H1 (cell line): ENCODE measurements around the gene SCYL3. TPM values are rescaled to one million over a fixed set of nuclear protein-coding genes. Genes with fewer than 3 reads are reported as not detected.

Experiments used
- CTCF ChIA-PET: fragments of 300-600 bp; sonication (Branson Sonifier 250); formaldehyde crosslinking; loops from one replicate; lab custom pipeline; 2021; ENCODE audit not compliant: partially characterized antibody; lab: Charles Lee
- POLR2A ChIA-PET: fragments of 300-600 bp; sonication (Branson Sonifier 250); formaldehyde crosslinking; loops from one replicate; lab custom pipeline; 2021; ENCODE audit warnings: inconsistent platforms; ENCODE audit not compliant: partially characterized antibody; lab: Charles Lee
- DNase-seq, 2 experiments: peaks; one replicate each; pipeline versions ENCODE4 v3.0.0 to v3.0.0-alpha.2; 2010 to 2022; ENCODE audit warnings: low spot score in 2 of 2, low read depth in 1 of 2, mixed read lengths in 1 of 2
- FAIRE-seq: peaks from 2 replicates; lab custom pipeline; 2011; peaks lifted over from hg19 to GRCh38; lab: Jason Lieb, UNC
- H2AFZ ChIP-seq: 2 replicates; pipeline ENCODE4 v1.8.1; 2012; ENCODE audit warnings: low read length, inconsistent platforms
- H2AK5ac ChIP-seq: 2 replicates; pipeline ENCODE4 v1.6.1; 2013; ENCODE audit warnings: low read depth, low read length
- H2BK120ac ChIP-seq: replicated peaks from 2 replicates; pipeline ENCODE3; 2013; ENCODE audit warnings: low read depth, low read length, inconsistent platforms
- H2BK12ac ChIP-seq: 2 replicates; pipeline ENCODE4 v1.6.1; 2013; ENCODE audit warnings: low read depth, low read length
- H2BK15ac ChIP-seq: 2 replicates; pipeline ENCODE4 v1.6.1; 2013; ENCODE audit warnings: low read length
- H2BK20ac ChIP-seq: 2 replicates; pipeline ENCODE4 v1.6.1; 2013; ENCODE audit warnings: low read length
- H2BK5ac ChIP-seq: 2 replicates; pipeline ENCODE4 v1.6.1; 2013; ENCODE audit warnings: low read depth, low read length
- H3K14ac ChIP-seq: 2 replicates; pipeline ENCODE4 v1.6.1; 2013; ENCODE audit warnings: inconsistent platforms; ENCODE audit not compliant: insufficient read length
- H3K18ac ChIP-seq: 2 replicates; pipeline ENCODE4 v1.6.1; 2013; ENCODE audit warnings: low read length; ENCODE audit errors: extremely low read depth
- H3K23ac ChIP-seq: 2 replicates; pipeline ENCODE4 v1.6.1; 2013; ENCODE audit warnings: inconsistent platforms; ENCODE audit not compliant: insufficient read length
- H3K23me2 ChIP-seq: 2 replicates; pipeline ENCODE4 v1.6.1; 2013; ENCODE audit warnings: low read depth, low read length
- H3K27ac ChIP-seq: 2 replicates; pipeline ENCODE4 v1.6.1; 2011; ENCODE audit warnings: low read depth, low read length, inconsistent platforms
- H3K27me3 ChIP-seq, 4 experiments: replicated peaks in 1 of 4; 1 replicate in 1 of 4; 2 replicates in 3 of 4; pipeline versions ENCODE4 v1.6.1 to v1.8.1; 2011 to 2013; ENCODE audit warnings: low read length in 3 of 4, mild to moderate bottlenecking in 3 of 4, inconsistent platforms in 2 of 4, mixed read lengths in 2 of 4, moderate library complexity in 1 of 4; ENCODE audit not compliant: control insufficient read depth in 3 of 4, insufficient read depth in 3 of 4; ENCODE audit errors: extremely low read depth in 1 of 4
- H3K36me3 ChIP-seq, 4 experiments: 2 replicates each; pipeline versions ENCODE4 v1.6.1 to v1.8.1; 2011 to 2013; ENCODE audit warnings: mild to moderate bottlenecking in 4 of 4, low read length in 3 of 4, moderate library complexity in 2 of 4, control low read depth in 1 of 4, inconsistent platforms in 1 of 4; ENCODE audit not compliant: insufficient read depth in 4 of 4, control insufficient read depth in 2 of 4
- H3K4ac ChIP-seq: replicated peaks from 2 replicates; pipeline ENCODE3; 2013; ENCODE audit warnings: low read length, low read depth, mixed read lengths, inconsistent platforms; ENCODE audit not compliant: insufficient read length
- H3K4me1 ChIP-seq, 4 experiments: replicated peaks in 1 of 4; 1 replicate in 1 of 4; 2 replicates in 3 of 4; pipeline versions ENCODE4 v1.6.1 to v1.8.1; 2011 to 2013; ENCODE audit warnings: low read length in 3 of 4, inconsistent platforms in 2 of 4, mixed read lengths in 1 of 4; ENCODE audit not compliant: insufficient read depth in 4 of 4, control insufficient read depth in 3 of 4
- H3K4me2 ChIP-seq, 2 experiments: 2 replicates each; pipeline versions ENCODE4 v1.6.1 to v1.8.1; 2011 to 2013; ENCODE audit warnings: low read depth in 2 of 2, low read length in 2 of 2, control low read depth in 1 of 2, inconsistent platforms in 1 of 2, mild to moderate bottlenecking in 1 of 2; ENCODE audit not compliant: insufficient read depth in 1 of 2
- H3K4me3 ChIP-seq, 4 experiments: fragments of 200-600, 300-600 bp in 1 of 4; sonication (generic), shearing (Covaris generic), sonication (Bioruptor Twin) in 1 of 4; 2 replicates each; pipeline versions ENCODE4 v1.5.1 to v1.8.1; 2011 to 2016; ENCODE audit warnings: low read length in 4 of 4, low read depth in 3 of 4, control low read depth in 2 of 4, inconsistent platforms in 2 of 4, mild to moderate bottlenecking in 2 of 4, mixed read lengths in 1 of 4, moderate library complexity in 1 of 4; ENCODE audit not compliant: insufficient read depth in 2 of 4; ENCODE audit errors: extremely low read depth in 1 of 4
- H3K56ac ChIP-seq: replicated peaks from 2 replicates; pipeline ENCODE3; 2013; ENCODE audit warnings: low read depth, mild to moderate bottlenecking, mixed read lengths, low read length, inconsistent platforms; ENCODE audit not compliant: insufficient read length
- H3K79me1 ChIP-seq: 2 replicates; pipeline ENCODE4 v1.6.1; 2013; ENCODE audit warnings: low read depth, low read length, control low read depth
- H3K79me2 ChIP-seq, 2 experiments: 2 replicates each; pipeline versions ENCODE4 v1.6.1 to v1.8.1; 2012 to 2013; ENCODE audit warnings: low read length in 2 of 2, mild to moderate bottlenecking in 2 of 2, inconsistent platforms in 1 of 2; ENCODE audit not compliant: insufficient read depth in 2 of 2, control insufficient read depth in 1 of 2
- H3K9ac ChIP-seq, 4 experiments: replicated peaks in 1 of 4; 1 replicate in 1 of 4; 2 replicates in 3 of 4; pipeline versions ENCODE4 v1.6.1 to v1.8.1; 2011 to 2013; ENCODE audit warnings: low read depth in 3 of 4, low read length in 3 of 4, control low read depth in 2 of 4, mild to moderate bottlenecking in 2 of 4, moderate library complexity in 2 of 4, inconsistent platforms in 1 of 4; ENCODE audit errors: extremely low read depth in 1 of 4
- H3K9me3 ChIP-seq, 2 experiments: 2 replicates each; pipeline versions ENCODE4 v1.6.1 to v1.8.1; 2012 to 2013; ENCODE audit warnings: mild to moderate bottlenecking in 2 of 2, moderate library complexity in 2 of 2, control low read depth in 1 of 2, inconsistent platforms in 1 of 2, low read depth in 1 of 2, low read length in 1 of 2, mixed read lengths in 1 of 2; ENCODE audit not compliant: insufficient read depth in 2 of 2
- H4K20me1 ChIP-seq, 2 experiments: replicated peaks in 1 of 2; 2 replicates each; pipeline versions ENCODE3 to v1.8.1; 2011 to 2013; ENCODE audit warnings: inconsistent platforms in 2 of 2, low read length in 2 of 2, mild to moderate bottlenecking in 1 of 2; ENCODE audit not compliant: insufficient read depth in 2 of 2, control insufficient read depth in 1 of 2
- H4K5ac ChIP-seq: 2 replicates; pipeline ENCODE4 v1.6.1; 2013; ENCODE audit warnings: low read length, low read depth, mixed read lengths, inconsistent platforms; ENCODE audit not compliant: insufficient read length
- H4K8ac ChIP-seq: 2 replicates; pipeline ENCODE4 v1.8.0; 2013; ENCODE audit warnings: mild to moderate bottlenecking, moderate library complexity, low read length, inconsistent platforms; ENCODE audit not compliant: insufficient read depth; ENCODE audit errors: extremely low read depth
- H4K91ac ChIP-seq: replicated peaks from 2 replicates; pipeline ENCODE3; 2013; ENCODE audit warnings: low read length, mixed read lengths, inconsistent platforms; ENCODE audit not compliant: insufficient read length
- CTCF ChIP-seq, 3 experiments: IDR thresholded peaks; 1 replicate in 2 of 3; 2 replicates in 1 of 3; pipeline versions ENCODE4 v1.5.1 to v1.6.1; 2011; ENCODE audit warnings: low read length in 3 of 3, mild to moderate bottlenecking in 3 of 3, inconsistent platforms in 2 of 3, low read depth in 1 of 3, moderate library complexity in 1 of 3; ENCODE audit not compliant: insufficient read depth in 1 of 3; ENCODE audit errors: control extremely low read depth in 1 of 3
- E2F6 ChIP-seq: IDR thresholded peaks from 2 replicates; pipeline ENCODE4 v1.6.1; 2012; ENCODE audit warnings: inconsistent platforms
- RAD21 ChIP-seq, 2 experiments: IDR thresholded peaks in 1 of 2; conservative IDR thresholded peaks in 1 of 2; 2 replicates each; pipeline ENCODE4 v1.6.1; 2011; ENCODE audit warnings: low read depth in 2 of 2, low read length in 2 of 2, improper control_type of control experiment in 1 of 2, inconsistent platforms in 1 of 2, mild to moderate bottlenecking in 1 of 2, moderate library complexity in 1 of 2
- SIN3A ChIP-seq, 2 experiments: IDR thresholded peaks in 1 of 2; conservative IDR thresholded peaks in 1 of 2; 2 replicates each; pipeline ENCODE4 v1.6.1; 2011 to 2012; ENCODE audit warnings: low read length in 2 of 2, improper control_type of control experiment in 1 of 2, low read depth in 1 of 2, mild to moderate bottlenecking in 1 of 2
- WGBS, 2 experiments: shearing (Covaris generic) in 1 of 2; methylation state at CpG; one replicate each; pipeline versions ENCODE4 v1.1.6 to v1.1.7; 2013 to 2015; ENCODE audit warnings: low lambda C conversion rate in 2 of 2, mixed read lengths in 2 of 2, inconsistent platforms in 1 of 2, low coverage in 1 of 2, missing lambda C conversion rate in 1 of 2; ENCODE audit not compliant: insufficient replicate concordance in 2 of 2, insufficient coverage in 1 of 2, insufficient read length in 1 of 2; ENCODE audit errors: extremely low coverage in 1 of 2, missing lambda C conversion rate in 1 of 2; 5-methylcytosine and 5-hydroxymethylcytosine counted together
- polyA plus RNA-seq, 7 experiments: library from polyadenylated mRNA; depleted of rRNA in 3 of 7; stranded (reverse) in 5 of 7; unstranded in 2 of 7; fragments of >200 nt in 5 of 7; fragments of 200-250 nt in 2 of 7; gene quantifications; 1 replicate in 5 of 7; 2 replicates in 1 of 7; 4 replicates in 1 of 7; pipeline versions ENCODE4 v1.2.1 to v1.2.3, GENCODE V29; 2011 to 2013; ENCODE audit warnings: missing spikeins in 2 of 7, mixed read lengths in 2 of 7
- total RNA-seq: library from RNA; stranded (reverse); fragmentation: NEBNext Ultra II Directional; extraction: Animal tissue kit (Norgen Biotek cat#: 25700); gene quantifications from 2 replicates; pipeline ENCODE4 v1.2.1, GENCODE V29; 2021

The SCYL3 gene
- total and polyA plus RNA-seq, 2 of the 8 experiments (the other 6 are each of a cell fraction or from before 2014, with no cell fraction given): 2.7 to 5.3 TPM

GRCh38 chr1:169809370-169810095 is 84.2 kb downstream of the SCYL3 start:
- Histone ChIP-seq H4K20me1 (peaks cover 2% of the 10 kb centered on the region in 2 experiments), H2AK5ac (no peak overlapping the region)
- no peak for DNase-seq
- TF ChIP-seq RAD21 (IDR thresholded peaks at IDR 0.05 in 1 of 2, conservative IDR thresholded peaks at IDR 0.05 in 1 of 2; ENCODE audit: low read depth in 2 of 2, low read length in 2 of 2): peak; percentile 58 to 62
- TF ChIP-seq SIN3A (conservative IDR thresholded peaks at IDR 0.05 in 1 of 2, IDR thresholded peaks at IDR 0.05 in 1 of 2; ENCODE audit: low read depth in 1 of 2, low read length in 2 of 2): no peak
- TF ChIP-seq E2F6: no peak
- peak in 2 of 3 experiments; percentile 10 to 35; a peak in 2 of 4 replicates for TF ChIP-seq CTCF (IDR thresholded peaks at IDR 0.05; ENCODE audit: control extremely low read depth in 1 of 3, insufficient read depth in 1 of 3, low read depth in 1 of 3, low read length in 3 of 3)
- TF ChIP-seq, all 59 proteins: peak for 2
- POLR2A ChIA-PET: interaction anchor here (0.8 kb wide), 1 partner anchor 263 kb away, joined by 4 read pairs; no protein-coding TSS in a partner anchor
- Histone ChIP-seq H3K27me3 (no peaks in the 10 kb centered on the region), H3K36me3 (peaks cover 2 to 57% (median 15%) of the 10 kb centered on the region in 4 experiments; a peak in 7 of 8 replicates), H3K79me2 (no peaks in the 10 kb centered on the region), H2BK15ac (no peak overlapping the region), H4K5ac (no peak overlapping the region), H4K91ac (no peak overlapping the region), H3K18ac (no peak overlapping the region), H3K23me2 (no peaks in the 10 kb centered on the region), H2AFZ (no peak overlapping the region), H3K56ac (no peak overlapping the region), H3K4me2 (no peak overlapping the region), H3K23ac (no peak overlapping the region), H3K79me1 (no peaks in the 10 kb centered on the region; the same call in 1 of the 2 replicates), H3K27ac (no peak overlapping the region), H2BK12ac (no peak overlapping the region), H2BK20ac (no peak overlapping the region), H2BK120ac (no peak overlapping the region), H3K4ac (no peak overlapping the region), H3K14ac (no peak overlapping the region), H3K9me3 (no peaks in the 10 kb centered on the region), H2BK5ac (no peak overlapping the region), H3K9ac (no peak overlapping the region), H4K8ac (no peak overlapping the region), H3K4me3 (no peak overlapping the region), H3K4me1 (no peaks in the 10 kb centered on the region)
- CTCF ChIA-PET: interaction anchor here (0.7 to 2.9 kb wide), 33 partner anchors 10 to 429 kb away, joined by 3 to 27 read pairs (median 4); partner anchors contain the start of genes F5, METTL18 and SELE
- 58% methylated on average over 4 of the region's 4 CpGs; no CpG with 5 or more reads in 1 of the 2 experiments for WGBS, 2 experiments
- FAIRE-seq: no peak
